K562 (cell line): ENCODE results near the gene FOXN3. TPM values are rescaled to one million over a fixed set of nuclear protein-coding genes. Genes with fewer than 3 reads are reported as not detected.

Experiments
- ATAC-seq: fragments of 200-7000 bp; cut with Tn5 transposase; 3 replicates; pipeline ENCODE4 v1.9.1; 2020; ENCODE audit warnings: moderate library complexity
- BruUV-seq: library from RNA; stranded (reverse); fragments of 400-500 nt; replicated peaks from 2 replicates; lab custom pipeline; 2021; lab: Mats Ljungman, UMichigan
- CTCF ChIA-PET: fragments of 300-600 bp; formaldehyde crosslinking; extraction: SDS; loops from one replicate; lab custom pipeline; 2021; ENCODE audit warnings: low intra/inter-chr PET ratio; lab: Yijun Ruan, JAX
- POLR2A ChIA-PET: fragments of 300-600, 350-650 bp; sonication (Branson Sonifier 250); formaldehyde crosslinking; extraction: SDS; loops from one replicate; lab custom pipeline; 2021; ENCODE audit warnings: antibody characterized with exemption, inconsistent platforms; lab: Yijun Ruan, JAX
- DNase-seq, 4 experiments: peaks; one replicate each; pipeline versions ENCODE4 v3.0.0 to v3.0.0-alpha.2; 2011 to 2018; ENCODE audit warnings: low spot score in 3 of 4, mixed read lengths in 3 of 4; ENCODE audit errors: extremely low read depth in 1 of 4
- FAIRE-seq: peaks from 2 replicates; lab custom pipeline; 2011; peaks lifted over from hg19 to GRCh38; lab: Jason Lieb, UNC
- H2AFZ ChIP-seq: 2 replicates; pipeline ENCODE4 v1.6.0; 2011; ENCODE audit warnings: low read depth, low read length, control low read depth, inconsistent platforms
- H3K27ac ChIP-seq: fragments of 200-600 bp; 3 replicates; pipeline ENCODE4 v1.8.0; 2011; ENCODE audit warnings: low read depth, mild to moderate bottlenecking, control low read depth, inconsistent platforms, low read length, moderate library complexity, mixed read lengths; ENCODE audit errors: extremely low read depth
- H3K27me3 ChIP-seq, 2 experiments: fragments of 300-600 bp in 1 of 2; 2 replicates in 1 of 2; 3 replicates in 1 of 2; pipeline versions ENCODE4 v1.6.0 to v1.8.0; 2011; ENCODE audit warnings: inconsistent platforms in 2 of 2, low read length in 2 of 2, mild to moderate bottlenecking in 1 of 2, mixed read lengths in 1 of 2, moderate library complexity in 1 of 2; ENCODE audit not compliant: control insufficient read depth in 2 of 2, insufficient read depth in 2 of 2
- H3K36me3 ChIP-seq: fragments of 300-600 bp; 3 replicates; pipeline ENCODE4 v1.8.0; 2011; ENCODE audit warnings: mild to moderate bottlenecking, low read length, inconsistent platforms; ENCODE audit not compliant: control insufficient read depth, insufficient read depth
- H3K4me1 ChIP-seq, 2 experiments: fragments of 200-600 bp in 1 of 2; replicated peaks in 1 of 2; 2 replicates in 1 of 2; 3 replicates in 1 of 2; pipeline versions ENCODE4 v1.5.1 to v1.8.0; 2011; ENCODE audit warnings: inconsistent platforms in 2 of 2, low read length in 2 of 2, mild to moderate bottlenecking in 1 of 2, mixed read lengths in 1 of 2, moderate library complexity in 1 of 2; ENCODE audit not compliant: control insufficient read depth in 2 of 2, insufficient read depth in 2 of 2
- H3K4me2 ChIP-seq: 2 replicates; pipeline ENCODE4 v1.6.1; 2011; ENCODE audit warnings: low read length, control low read depth, inconsistent platforms, mixed read lengths; ENCODE audit not compliant: insufficient read depth
- H3K4me3 ChIP-seq: fragments of 200-600 bp; sonication (generic), shearing (Covaris generic); 2 replicates; pipeline ENCODE4 v1.5.1; 2016; ENCODE audit warnings: control low read depth, inconsistent platforms
- H3K79me2 ChIP-seq: fragments of 200-600 bp; 3 replicates; pipeline ENCODE4 v1.8.0; 2011; ENCODE audit warnings: low read length, inconsistent platforms; ENCODE audit not compliant: control insufficient read depth, insufficient read depth
- H3K9ac ChIP-seq, 2 experiments: 2 replicates each; pipeline versions ENCODE4 v1.6.0 to v1.6.1; 2011; ENCODE audit warnings: low read depth in 2 of 2, low read length in 2 of 2, control low read depth in 1 of 2, inconsistent platforms in 1 of 2, mild to moderate bottlenecking in 1 of 2, mixed read lengths in 1 of 2; ENCODE audit not compliant: insufficient read depth in 1 of 2
- H3K9me1 ChIP-seq: one replicate; pipeline ENCODE4 v1.6.0; 2011; ENCODE audit warnings: inconsistent platforms, mild to moderate bottlenecking, low read length, moderate library complexity; ENCODE audit not compliant: control insufficient read depth, insufficient read depth
- H3K9me3 ChIP-seq: replicated peaks from 2 replicates; pipeline ENCODE4 v1.5.1; 2011; ENCODE audit warnings: low read depth, low read length, inconsistent platforms; ENCODE audit not compliant: control insufficient read depth, insufficient read depth
- H4K20me1 ChIP-seq: replicated peaks from 2 replicates; pipeline ENCODE4 v1.6.1; 2011; ENCODE audit warnings: low read length, inconsistent platforms, mixed read lengths; ENCODE audit not compliant: control insufficient read depth, insufficient read depth
- CBX8 ChIP-seq: fragments of 200-600 bp; sonication (generic); IDR thresholded peaks from 2 replicates; pipeline ENCODE4 v1.6.1; 2012; ENCODE audit warnings: borderline replicate concordance, mixed run types, low read depth, mild to moderate bottlenecking, moderate library complexity, mixed read lengths, low read length, control low read depth, inconsistent platforms; ENCODE audit not compliant: poor library complexity, severe bottlenecking; ENCODE audit errors: extremely low read depth
- EHMT2 ChIP-seq: fragments of 450-650 bp; IDR thresholded peaks from 2 replicates; pipeline ENCODE4 v1.6.1; 2018; ENCODE audit warnings: antibody characterized with exemption
- NBN ChIP-seq: fragments of 450-650 bp; IDR thresholded peaks from 2 replicates; pipeline ENCODE4 v1.6.1; 2016; ENCODE audit warnings: low read depth, mild to moderate bottlenecking
- SMAD3 ChIP-seq: fragments of 450-650 bp; formaldehyde crosslinking; conservative IDR thresholded peaks from 2 replicates; pipeline ENCODE4 v1.4.0; 2020; ENCODE audit warnings: mild to moderate bottlenecking
- SOX6 ChIP-seq: fragments of 450-650 bp; IDR thresholded peaks from 2 replicates; pipeline ENCODE4 v1.6.1; 2014; ENCODE audit warnings: mild to moderate bottlenecking
- WGBS: fragments of 100-300 bp; shearing (Covaris generic); methylation state at CpG from one replicate; pipeline ENCODE4 v1.1.6; 2016; ENCODE audit warnings: low coverage, mixed read lengths; ENCODE audit not compliant: insufficient coverage; ENCODE audit errors: missing lambda C conversion rate; 5-methylcytosine and 5-hydroxymethylcytosine counted together
- in situ Hi-C: fragments of 300-500 bp; cut with MboI; formaldehyde crosslinking; loops from 4 replicates; pipeline ENCODE4 v1.15.0; 2018; ENCODE audit warnings: inconsistent platforms, mixed read lengths
- intact Hi-C: fragments of 100-400 bp; cut with micrococcal nuclease; formaldehyde crosslinking; loops from 2 replicates; pipeline ENCODE4 v1.14.2; 2022
- polyA plus RNA-seq, 8 experiments: library from polyadenylated mRNA; depleted of rRNA in 4 of 8; stranded (reverse) in 5 of 8; unstranded in 3 of 8; fragments of >200 nt; fragmentation: Nextera tagmentation in 2 of 8; fragmentation: Illumina TruSeq in 1 of 8; extraction: Ambion mirVana in 2 of 8; extraction: Trizol in 1 of 8; gene quantifications; 2 replicates each; pipeline versions ENCODE4 v1.2.1 to v1.2.3, GENCODE V29; 2011 to 2014; ENCODE audit warnings: inconsistent platforms in 1 of 8, missing spikeins in 1 of 8
- total RNA-seq, 7 experiments: library from RNA; depleted of rRNA in 6 of 7; stranded (reverse); fragments of >200 nt in 6 of 7; fragmentation: Illumina TruSeq in 2 of 7; extraction: Trizol in 2 of 7; gene quantifications; 2 replicates each; pipeline versions ENCODE4 v1.2.1 to v1.2.3, GENCODE V29; 2011 to 2021; ENCODE audit warnings: low replicate concordance in 1 of 7
- TF ChIP-seq, protein P1 (sequence below), 3 experiments: IDR thresholded peaks in 2 of 3; conservative IDR thresholded peaks in 1 of 3; 2 replicates each; pipeline ENCODE4 v1.5.1; 2011 to 2012; ENCODE audit warnings: low read length in 3 of 3, mild to moderate bottlenecking in 3 of 3, control low read depth in 2 of 3, improper control_type of control experiment in 1 of 3, inconsistent platforms in 1 of 3, low read depth in 1 of 3, mixed read lengths in 1 of 3, moderate library complexity in 1 of 3; ENCODE audit not compliant: insufficient read depth in 2 of 3
- TF ChIP-seq, protein P2 (sequence below): fragments of 450-650 bp; IDR thresholded peaks from 2 replicates; pipeline ENCODE4 v1.6.1; 2016; ENCODE audit warnings: low read depth, mild to moderate bottlenecking, moderate library complexity

Gene FOXN3
- total and polyA plus RNA-seq, 9 of the 15 experiments (the other 6 are each of a cell fraction or from before 2014, with no cell fraction given), result 0.07 to 1.3 (median 0.40) TPM

DNA sequence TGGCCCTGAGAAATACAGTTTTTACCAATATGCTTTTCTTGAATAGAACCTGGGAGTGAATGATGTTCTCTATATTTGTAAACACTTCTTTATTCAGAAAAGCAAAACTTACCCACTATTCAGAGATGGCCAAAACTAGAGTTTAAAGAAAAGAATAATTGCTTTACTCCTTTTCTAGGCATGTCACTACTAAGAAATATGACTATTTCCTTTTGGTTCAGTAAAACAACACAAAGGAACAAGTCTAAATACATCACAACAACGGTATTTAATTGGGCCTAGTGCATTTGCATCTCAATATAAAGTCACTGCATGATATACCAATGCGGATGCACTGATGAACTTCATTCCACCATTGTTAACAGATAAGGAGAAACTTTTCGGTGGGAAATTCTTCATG lies 207.5 kb downstream of the FOXN3 start:
- ChIA-PET POLR2A (no interaction called here), CTCF (no interaction called here)
- Histone ChIP-seq H3K36me3 (no peaks in the 10 kb centered on the region), H3K79me2 (no peaks in the 10 kb centered on the region), H3K4me1 (no peaks in the 10 kb centered on the region), H3K27me3 (peaks cover 2 to 20% of the 10 kb centered on the region in 2 experiments), H3K4me2 (no peak overlapping the region), H2AFZ (no peak overlapping the region), H3K9me1 (no peaks in the 10 kb centered on the region), H4K20me1 (no peaks in the 10 kb centered on the region), H3K9ac (no peak overlapping the region), H3K9me3 (no peaks in the 10 kb centered on the region), H3K4me3 (no peak overlapping the region), H3K27ac (no peak overlapping the region)
- TF ChIP-seq CBX8, result no peak
- in situ Hi-C loops (no loop called here), intact Hi-C loops (no loop called here)
- BruUV-seq, result no TSS peak
- 8% methylated on average over 3 of the region's 3 CpGs for WGBS
- no peak for DNase-seq
- no peak for ATAC-seq
- FAIRE-seq, result no peak

DNA sequence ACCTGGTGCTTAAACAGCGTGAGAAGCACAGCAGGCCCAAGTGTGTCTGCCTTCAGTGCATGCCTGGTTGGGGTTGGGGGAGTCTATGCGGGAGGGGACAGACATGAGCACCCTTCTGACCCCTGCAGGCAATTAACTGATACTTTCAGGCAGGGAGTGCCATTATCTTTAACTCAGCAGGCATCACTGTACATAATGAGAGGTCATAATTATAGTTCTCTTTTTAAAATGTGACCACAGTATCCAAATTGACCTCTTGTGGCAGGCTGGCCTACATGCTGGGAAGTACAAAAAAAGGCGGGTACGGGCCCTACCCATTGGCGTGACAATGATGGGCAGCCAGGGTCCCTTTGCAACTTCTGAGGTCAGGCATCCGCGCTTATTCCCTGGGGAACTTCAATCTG lies 209.1 kb downstream of the FOXN3 start:
- no peak overlapping the region for H2AFZ ChIP-seq
- no peak overlapping the region for H3K4me2 ChIP-seq
- intact Hi-C loops (no loop called here), in situ Hi-C loops (no loop called here)
- no peak overlapping the region for H3K9ac ChIP-seq
- H3K4me1 ChIP-seq, result no peaks in the 10 kb centered on the region; a peak in 2 of 5 replicates
- H3K4me3 ChIP-seq, result no peak overlapping the region
- no peaks in the 10 kb centered on the region for H3K36me3 ChIP-seq
- ChIA-PET POLR2A (no interaction called here), CTCF (interaction anchor here (0.6 kb wide), 1 partner anchor 164 kb away, joined by 3 read pairs; no protein-coding TSS in a partner anchor)
- peak in 2 of 4 experiments; percentile 13 to 16 for DNase-seq
- H3K9me1 ChIP-seq, result no peaks in the 10 kb centered on the region
- no peaks in the 10 kb centered on the region for H3K9me3 ChIP-seq
- no TSS peak for BruUV-seq
- H3K79me2 ChIP-seq, result no peaks in the 10 kb centered on the region
- ATAC-seq, result peak; percentile 54; the same call in 2 of the 3 replicates
- peaks cover 2 to 27% of the 10 kb centered on the region in 2 experiments; a peak in 4 of 5 replicates for H3K27me3 ChIP-seq
- H3K27ac ChIP-seq, result no peak overlapping the region
- TF ChIP-seq SMAD3 (CRISPR knock-in tag) (no peak), SOX6 (no peak), NBN (no peak), EHMT2 (no peak)
- TF ChIP-seq, protein P1, sequence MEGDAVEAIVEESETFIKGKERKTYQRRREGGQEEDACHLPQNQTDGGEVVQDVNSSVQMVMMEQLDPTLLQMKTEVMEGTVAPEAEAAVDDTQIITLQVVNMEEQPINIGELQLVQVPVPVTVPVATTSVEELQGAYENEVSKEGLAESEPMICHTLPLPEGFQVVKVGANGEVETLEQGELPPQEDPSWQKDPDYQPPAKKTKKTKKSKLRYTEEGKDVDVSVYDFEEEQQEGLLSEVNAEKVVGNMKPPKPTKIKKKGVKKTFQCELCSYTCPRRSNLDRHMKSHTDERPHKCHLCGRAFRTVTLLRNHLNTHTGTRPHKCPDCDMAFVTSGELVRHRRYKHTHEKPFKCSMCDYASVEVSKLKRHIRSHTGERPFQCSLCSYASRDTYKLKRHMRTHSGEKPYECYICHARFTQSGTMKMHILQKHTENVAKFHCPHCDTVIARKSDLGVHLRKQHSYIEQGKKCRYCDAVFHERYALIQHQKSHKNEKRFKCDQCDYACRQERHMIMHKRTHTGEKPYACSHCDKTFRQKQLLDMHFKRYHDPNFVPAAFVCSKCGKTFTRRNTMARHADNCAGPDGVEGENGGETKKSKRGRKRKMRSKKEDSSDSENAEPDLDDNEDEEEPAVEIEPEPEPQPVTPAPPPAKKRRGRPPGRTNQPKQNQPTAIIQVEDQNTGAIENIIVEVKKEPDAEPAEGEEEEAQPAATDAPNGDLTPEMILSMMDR (IDR thresholded peaks at IDR 0.05 in 2 of 3, conservative IDR thresholded peaks at IDR 0.05 in 1 of 3; ENCODE audit: insufficient read depth in 2 of 3, low read depth in 1 of 3, low read length in 3 of 3), result peak in 1 of 3 experiments; percentile 17; a peak in 2 of 6 replicates
- TF ChIP-seq, protein P2, sequence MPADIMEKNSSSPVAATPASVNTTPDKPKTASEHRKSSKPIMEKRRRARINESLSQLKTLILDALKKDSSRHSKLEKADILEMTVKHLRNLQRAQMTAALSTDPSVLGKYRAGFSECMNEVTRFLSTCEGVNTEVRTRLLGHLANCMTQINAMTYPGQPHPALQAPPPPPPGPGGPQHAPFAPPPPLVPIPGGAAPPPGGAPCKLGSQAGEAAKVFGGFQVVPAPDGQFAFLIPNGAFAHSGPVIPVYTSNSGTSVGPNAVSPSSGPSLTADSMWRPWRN, result no peak
- no peak for FAIRE-seq
- no peaks in the 10 kb centered on the region for H4K20me1 ChIP-seq
- WGBS, result 3% methylated on average over 7 of the region's 7 CpGs
